ENCODE measurements around the gene GSTO1. TPM values are rescaled to one million over a fixed set of nuclear protein-coding genes. Genes with fewer than 3 reads are reported as not detected.

GSTO1 gene
- 101 TPM for polyA plus RNA-seq

DNA sequence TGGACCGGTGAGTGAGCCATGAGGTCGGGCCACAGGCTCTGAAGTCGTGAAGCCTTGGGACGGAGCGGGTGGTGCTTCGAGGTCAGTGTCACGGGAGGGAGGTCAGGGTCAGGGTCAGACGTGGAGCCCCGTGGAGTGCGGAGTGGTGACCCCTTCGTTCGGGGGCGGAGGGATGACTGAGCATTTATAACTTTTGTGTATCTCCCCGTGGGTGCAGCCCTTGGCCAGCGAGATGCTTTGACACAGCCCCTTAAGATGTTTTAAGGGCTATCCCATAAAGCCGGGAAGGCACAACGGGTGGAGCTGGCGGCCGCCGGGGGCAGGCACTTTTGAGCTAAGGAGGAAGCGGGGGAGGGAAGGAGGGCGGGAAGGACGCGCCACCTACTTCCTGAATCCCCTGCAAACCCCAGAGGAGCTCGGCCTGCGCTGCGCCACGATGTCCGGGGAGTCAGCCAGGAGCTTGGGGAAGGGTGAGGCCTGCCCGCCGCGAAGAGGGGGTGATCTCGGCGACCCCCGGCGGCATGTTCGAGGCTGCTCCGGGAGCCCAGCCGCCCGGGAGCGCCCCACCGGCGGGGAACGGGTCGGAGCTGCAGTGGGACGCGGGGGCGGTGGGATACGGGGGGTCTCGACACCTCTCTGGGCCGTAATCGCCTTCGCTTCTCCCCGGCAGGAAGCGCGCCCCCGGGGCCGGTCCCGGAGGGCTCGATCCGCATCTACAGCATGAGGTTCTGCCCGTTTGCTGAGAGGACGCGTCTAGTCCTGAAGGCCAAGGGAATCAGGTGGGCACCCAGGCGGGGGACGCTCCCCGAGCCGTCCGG is at the start of gene GSTO1:
Gene GSTO1, plus strand, starts transcription at position 400 of the 818 bp plus-strand sequence. Its CDS starts 37 bp downstream, at position 437.
- H3K4me1 Mint-ChIP-seq = peaks cover 14 to 36% (median 19%) of the 10 kb centered on the region in 3 donors
- peak within 1 kb of the TSS; percentile 67 to 96 (median 88) for H3K27ac Mint-ChIP-seq
- no peaks in the 10 kb centered on the region for H3K36me3 Mint-ChIP-seq
- no peaks in the 10 kb centered on the region for H3K27me3 Mint-ChIP-seq
- peak within 1 kb of the TSS; percentile 93 to 99 (median 96) for H3K4me3 Mint-ChIP-seq
- H3K9me3 Mint-ChIP-seq = no peaks in the 10 kb centered on the region

DNA sequence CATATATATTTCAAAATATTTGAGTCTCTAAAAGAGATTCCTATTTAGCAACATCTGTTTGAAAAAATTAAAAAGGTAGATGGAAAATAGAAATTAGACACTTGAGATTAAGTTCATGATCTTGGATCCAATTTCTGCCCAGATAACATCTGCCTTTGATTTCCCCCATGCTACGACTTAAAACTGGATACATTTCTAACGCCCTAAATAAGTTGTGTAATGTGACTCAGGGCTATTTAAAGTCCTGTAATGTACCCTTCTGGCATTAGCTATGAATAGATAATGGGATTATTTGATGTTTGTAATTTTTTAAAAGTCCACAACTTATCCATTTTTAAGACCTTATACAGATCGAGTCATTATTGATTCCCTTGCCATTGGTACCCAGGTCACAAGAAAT is 46.0 kb upstream of the GSTO1 start:
- H3K27ac Mint-ChIP-seq = no peak overlapping the region
- H3K4me1 Mint-ChIP-seq = no peaks in the 10 kb centered on the region
- H3K27me3 Mint-ChIP-seq = peaks cover 19% of the 10 kb centered on the region
- H3K4me3 Mint-ChIP-seq = no peak overlapping the region
- no peaks in the 10 kb centered on the region for H3K36me3 Mint-ChIP-seq
- no peaks in the 10 kb centered on the region for H3K9me3 Mint-ChIP-seq

DNA sequence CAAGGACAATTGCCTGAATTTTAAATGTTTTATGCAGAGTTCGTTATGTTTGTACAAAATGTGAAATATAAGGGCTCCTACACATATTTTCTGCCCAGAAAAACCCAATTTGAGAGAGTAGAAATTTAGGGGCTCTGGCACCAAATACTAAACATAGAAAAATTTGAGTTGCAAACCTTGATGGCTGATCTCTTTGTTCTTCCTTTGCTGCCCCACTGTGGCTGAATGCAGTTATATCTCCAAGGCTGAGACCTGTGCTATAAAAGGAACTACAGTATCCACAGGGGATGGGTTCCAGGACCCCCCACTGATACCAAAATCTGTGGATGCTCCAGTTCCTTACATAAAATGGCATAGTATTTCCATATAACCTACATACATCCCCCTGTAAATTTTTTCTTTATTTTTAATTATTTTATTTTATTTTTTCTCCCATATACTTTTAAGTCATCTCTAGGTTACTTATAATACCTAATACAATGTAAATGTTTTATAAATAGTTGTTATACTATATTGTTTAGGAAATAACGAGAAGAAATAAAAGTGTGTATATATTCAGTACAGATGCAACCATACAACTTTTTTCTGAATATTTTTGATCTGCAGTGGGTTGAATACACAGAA is 45.0 kb upstream of the GSTO1 start:
- Mint-ChIP-seq H3K27me3 (peaks cover 12% of the 10 kb centered on the region), H3K4me3 (no peak overlapping the region), H3K9me3 (no peaks in the 10 kb centered on the region), H3K4me1 (no peaks in the 10 kb centered on the region), H3K36me3 (no peaks in the 10 kb centered on the region), H3K27ac (no peak overlapping the region)

DNA sequence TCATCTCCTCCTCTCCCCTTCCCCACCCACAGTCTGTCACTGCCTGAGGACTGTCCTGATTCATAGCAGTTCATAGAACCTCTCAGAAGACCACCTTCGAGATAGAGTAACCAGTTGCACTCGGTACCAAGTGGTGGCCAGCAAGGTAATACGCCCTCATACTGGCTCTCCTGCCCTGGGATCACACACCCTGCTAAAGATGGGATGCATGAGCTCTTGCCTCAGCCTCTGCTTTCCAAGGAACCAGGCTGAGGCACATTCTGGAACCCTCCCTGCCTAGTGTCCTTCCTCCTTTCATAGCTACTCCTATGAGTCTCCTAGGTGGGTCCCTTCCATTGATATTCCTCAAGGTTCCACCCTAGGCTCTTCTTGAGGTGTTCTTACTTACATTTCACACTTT is 38.1 kb upstream of the GSTO1 start:
- Mint-ChIP-seq H3K27ac (no peak overlapping the region), H3K27me3 (peaks cover 8% of the 10 kb centered on the region), H3K9me3 (no peaks in the 10 kb centered on the region), H3K4me3 (no peak overlapping the region), H3K4me1 (no peaks in the 10 kb centered on the region), H3K36me3 (no peaks in the 10 kb centered on the region)

DNA sequence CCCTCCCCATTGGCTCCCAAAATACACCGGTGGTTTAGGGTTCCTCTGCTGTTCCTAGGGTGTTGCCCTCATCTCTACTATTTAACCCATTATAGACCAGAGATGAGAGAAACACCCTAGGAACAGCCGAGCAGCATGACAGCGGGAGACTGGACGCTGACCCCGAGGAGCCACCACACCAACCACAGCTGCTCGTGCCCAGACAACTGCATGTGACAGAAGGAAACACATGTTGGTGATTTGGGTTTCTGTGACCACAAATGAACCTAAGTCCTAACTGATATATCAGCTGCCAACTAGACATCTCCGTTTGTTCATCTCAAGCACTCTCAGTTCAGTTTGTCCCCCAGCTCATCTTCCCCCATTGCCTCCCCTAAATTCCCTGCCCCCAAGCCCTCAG is 35.9 kb upstream of the GSTO1 start:
- Mint-ChIP-seq H3K27ac (peak overlapping the region in 1 of 3 donors; percentile 45), H3K27me3 (peaks cover 8% of the 10 kb centered on the region), H3K36me3 (no peaks in the 10 kb centered on the region), H3K4me1 (peaks cover 0 to under 1% (median 0%) of the 10 kb centered on the region in 3 donors), H3K4me3 (no peak overlapping the region), H3K9me3 (no peaks in the 10 kb centered on the region)

DNA sequence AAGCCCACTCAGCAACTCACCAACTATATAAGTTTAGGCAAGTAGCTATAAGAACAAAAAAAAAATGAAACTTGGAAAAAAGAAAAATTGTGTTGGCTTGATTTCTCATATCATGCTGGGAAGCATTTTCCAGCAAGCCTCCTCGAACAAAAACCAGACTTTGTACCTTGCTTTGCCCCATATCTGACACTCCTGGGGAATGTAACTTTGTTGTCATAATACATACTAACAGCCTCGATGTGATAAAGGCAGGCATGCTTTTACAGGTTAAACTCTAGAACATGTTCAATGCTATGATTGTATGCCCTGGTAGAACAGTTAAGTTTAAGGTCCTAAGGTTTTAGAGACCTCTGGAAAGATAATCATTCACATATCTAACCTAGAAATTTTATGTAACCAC is 34.2 kb upstream of the GSTO1 start:
- Mint-ChIP-seq H3K27ac (no peak overlapping the region), H3K9me3 (no peaks in the 10 kb centered on the region), H3K36me3 (no peaks in the 10 kb centered on the region), H3K4me3 (no peak overlapping the region), H3K4me1 (peaks cover 0 to 1% (median 0%) of the 10 kb centered on the region in 3 donors), H3K27me3 (peaks cover 8% of the 10 kb centered on the region)

DNA sequence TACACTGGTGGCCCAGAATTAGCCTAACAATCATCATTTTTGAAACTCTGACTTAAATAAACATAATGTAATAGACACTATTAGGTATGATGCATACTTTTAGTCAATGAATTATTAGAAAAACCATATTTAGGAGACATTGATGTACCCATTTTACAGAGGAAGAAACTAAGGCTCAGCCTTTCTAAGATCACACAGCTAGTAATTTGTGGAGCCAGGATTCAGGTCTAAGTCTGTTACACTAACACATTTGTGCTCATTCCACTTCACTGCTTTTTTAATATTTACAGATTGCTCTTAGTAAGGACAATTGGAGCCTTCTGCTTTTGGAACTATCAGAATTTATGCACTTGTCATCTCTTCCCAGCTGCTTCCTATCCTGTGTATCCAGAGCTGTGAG is 31.4 kb upstream of the GSTO1 start:
- H3K4me3 Mint-ChIP-seq = no peak overlapping the region
- no peak overlapping the region for H3K27ac Mint-ChIP-seq
- H3K9me3 Mint-ChIP-seq = no peaks in the 10 kb centered on the region
- H3K36me3 Mint-ChIP-seq = peaks cover 2% of the 10 kb centered on the region
- peaks cover 0 to 1% (median 0%) of the 10 kb centered on the region in 3 donors for H3K4me1 Mint-ChIP-seq
- peaks cover 9% of the 10 kb centered on the region for H3K27me3 Mint-ChIP-seq

DNA sequence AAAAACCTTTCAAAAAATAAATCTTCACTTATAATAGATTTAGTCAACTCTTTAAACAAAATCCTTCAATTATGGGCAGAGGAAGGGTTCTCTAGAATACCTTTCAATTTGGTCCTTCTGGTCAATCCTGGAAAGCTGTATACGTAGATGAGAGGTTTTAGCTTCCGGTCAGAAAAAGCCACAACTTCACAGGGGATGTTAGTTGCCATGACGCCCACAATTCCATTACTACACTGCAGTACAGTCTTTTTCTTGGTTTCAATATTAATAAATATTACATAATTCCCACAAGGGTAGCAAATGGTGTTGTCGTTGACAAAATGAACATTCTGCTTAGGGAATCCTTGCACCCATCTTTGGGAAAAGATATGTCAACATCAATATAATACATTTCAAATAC is 24.2 kb upstream of the GSTO1 start:
- Mint-ChIP-seq H3K4me1 (peaks cover 6 to 9% (median 8%) of the 10 kb centered on the region in 3 donors), H3K4me3 (peak overlapping the region in 1 of 4 donors; percentile 79), H3K9me3 (peaks cover 2 to 7% (median 3%) of the 10 kb centered on the region in 3 donors), H3K27ac (peak overlapping the region in 1 of 3 donors; percentile 73), H3K27me3 (peaks cover 14% of the 10 kb centered on the region), H3K36me3 (peaks cover 4% of the 10 kb centered on the region)

DNA sequence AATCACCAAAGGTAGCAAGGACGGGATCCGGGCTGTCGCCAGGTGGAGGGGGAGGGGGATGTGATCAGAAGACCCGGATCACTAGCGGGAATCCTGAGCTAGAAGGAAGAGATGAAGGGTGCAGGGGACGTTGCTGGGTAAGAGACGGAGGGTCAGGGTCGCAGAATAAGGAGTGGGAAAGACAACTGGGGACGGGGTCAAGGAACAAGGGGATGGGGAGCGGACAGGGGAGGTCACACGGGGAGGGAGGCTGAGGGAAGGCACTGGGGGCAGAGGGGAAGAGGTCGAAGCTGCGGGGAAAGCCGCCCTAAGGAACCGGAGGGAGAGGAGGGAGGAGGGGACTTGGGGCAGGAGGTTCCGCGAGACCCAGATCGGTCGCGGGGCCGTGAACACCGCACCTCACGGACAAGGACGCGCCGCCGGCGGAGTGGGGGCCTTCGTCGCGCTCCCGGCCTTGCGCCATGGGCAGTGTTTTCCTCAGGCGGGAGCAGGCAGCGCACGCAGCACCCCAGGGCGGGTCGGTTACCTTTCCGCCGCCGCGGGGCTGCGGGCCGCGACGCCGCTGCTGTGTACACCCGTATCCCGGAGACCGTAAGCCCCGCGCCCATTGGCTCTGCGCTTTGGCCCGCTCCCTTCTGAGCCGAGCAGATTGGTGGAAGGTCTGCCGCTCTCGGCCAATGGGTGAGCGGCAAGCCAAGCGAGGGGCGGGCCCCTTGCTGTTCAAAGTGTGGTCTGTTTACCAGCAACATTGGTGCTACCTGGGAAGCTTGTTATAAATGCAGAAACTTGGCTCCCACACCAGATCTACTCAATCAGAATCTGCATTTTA is 22.7 kb upstream of the GSTO1 start, which contains the start of gene CFAP43:
Gene CFAP43, minus strand, starts transcription at position 581 of the 829 bp plus-strand sequence. Its CDS starts 118 bp downstream, at position 463.
- H3K27ac Mint-ChIP-seq = peak within 1 kb of the TSS; percentile 90 to 96 (median 91)

DNA sequence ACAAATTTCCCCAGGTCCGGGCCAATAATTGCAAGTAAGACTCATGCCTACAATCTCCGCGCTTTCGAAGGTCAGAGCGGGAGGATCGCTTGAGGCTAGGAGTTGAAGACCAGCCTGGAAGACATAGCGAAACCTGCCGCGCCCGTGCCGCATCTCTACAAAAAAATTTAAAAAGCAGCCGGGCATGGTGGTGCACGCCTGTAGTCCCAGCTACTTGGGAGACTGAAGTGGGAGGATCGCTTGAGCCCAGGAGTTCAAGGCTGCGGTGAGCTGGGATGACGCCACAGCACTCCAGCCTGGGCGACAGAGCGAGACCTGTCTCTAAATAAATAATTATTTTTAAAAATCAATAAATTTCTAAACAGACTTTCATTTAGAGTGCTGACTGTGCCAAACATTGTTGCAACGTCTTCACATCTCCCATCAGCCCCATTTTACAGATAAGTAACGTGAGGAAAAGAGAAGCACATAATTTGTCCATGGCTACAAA is 22.0 kb upstream of the GSTO1 start:
- Mint-ChIP-seq H3K27me3 (peaks cover 15% of the 10 kb centered on the region), H3K36me3 (peaks cover 2% of the 10 kb centered on the region), H3K9me3 (peaks cover 2 to 7% (median 5%) of the 10 kb centered on the region in 3 donors), H3K27ac (peak overlapping the region; percentile 90 to 96 (median 91)), H3K4me1 (peaks cover 6 to 9% (median 8%) of the 10 kb centered on the region in 3 donors), H3K4me3 (peak overlapping the region; percentile 79 to 94 (median 84))

More for the DNA sequence above, 22.7 kb upstream of the GSTO1 start, which contains the start of gene CFAP43:
- H3K4me3 Mint-ChIP-seq = peak within 1 kb of the TSS; percentile 79 to 94 (median 84)
- peaks cover 2% of the 10 kb centered on the region for H3K36me3 Mint-ChIP-seq
- peaks cover 14% of the 10 kb centered on the region for H3K27me3 Mint-ChIP-seq
- peaks cover 2 to 7% (median 5%) of the 10 kb centered on the region in 3 donors for H3K9me3 Mint-ChIP-seq
- peaks cover 6 to 9% (median 8%) of the 10 kb centered on the region in 3 donors for H3K4me1 Mint-ChIP-seq

DNA sequence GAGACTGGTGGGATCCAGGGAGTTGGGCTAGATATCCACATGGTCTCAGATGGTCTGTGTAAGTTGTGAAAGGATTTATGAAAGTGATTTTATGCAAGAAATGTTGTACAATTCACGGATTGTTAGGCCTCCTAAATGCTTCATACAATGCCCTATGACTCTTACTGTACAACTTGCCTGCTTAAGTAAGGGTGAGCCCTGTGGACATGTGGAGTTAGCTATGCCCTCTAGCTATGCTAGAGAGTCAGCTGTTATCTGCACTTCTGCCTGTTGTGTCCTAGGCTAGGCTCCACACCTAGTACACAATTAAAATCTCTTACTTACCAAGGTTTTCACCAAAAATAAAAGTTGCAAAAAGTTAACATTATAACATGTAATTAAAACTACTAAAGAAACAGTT is 20.9 kb upstream of the GSTO1 start:
- Mint-ChIP-seq H3K4me1 (peaks cover 6 to 9% (median 8%) of the 10 kb centered on the region in 3 donors), H3K4me3 (peak overlapping the region in 3 of 4 donors; percentile 36 to 87 (median 79)), H3K9me3 (peaks cover 2 to 7% (median 5%) of the 10 kb centered on the region in 3 donors), H3K36me3 (peaks cover 2% of the 10 kb centered on the region), H3K27ac (peak overlapping the region in 2 of 3 donors; percentile 15 to 77), H3K27me3 (peaks cover 14% of the 10 kb centered on the region)

DNA sequence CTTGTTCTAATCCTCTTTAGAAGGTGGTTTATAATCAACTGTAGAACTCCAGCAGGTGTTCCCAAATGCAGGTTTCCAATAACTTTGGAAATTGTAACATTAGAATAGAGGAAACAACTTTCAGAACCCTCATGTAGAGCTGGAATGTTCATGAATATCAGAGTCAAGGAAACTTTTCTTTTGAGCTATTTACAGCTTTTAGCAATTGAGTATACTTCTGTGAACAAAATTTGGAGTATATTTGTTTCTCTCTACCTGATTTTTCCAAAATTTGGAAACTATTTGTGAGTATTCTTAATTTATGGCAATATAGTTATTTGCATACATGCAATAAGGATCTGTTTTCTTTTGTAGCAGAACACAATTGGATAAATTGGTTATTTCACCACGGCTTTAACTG is 19.8 kb upstream of the GSTO1 start:
- Mint-ChIP-seq H3K27me3 (peaks cover 16% of the 10 kb centered on the region), H3K27ac (no peak overlapping the region), H3K4me1 (peaks cover 6 to 9% (median 8%) of the 10 kb centered on the region in 3 donors), H3K9me3 (peaks cover 2 to 7% (median 5%) of the 10 kb centered on the region in 3 donors), H3K36me3 (peaks cover 3% of the 10 kb centered on the region), H3K4me3 (peak overlapping the region in 1 of 4 donors; percentile 36)

DNA sequence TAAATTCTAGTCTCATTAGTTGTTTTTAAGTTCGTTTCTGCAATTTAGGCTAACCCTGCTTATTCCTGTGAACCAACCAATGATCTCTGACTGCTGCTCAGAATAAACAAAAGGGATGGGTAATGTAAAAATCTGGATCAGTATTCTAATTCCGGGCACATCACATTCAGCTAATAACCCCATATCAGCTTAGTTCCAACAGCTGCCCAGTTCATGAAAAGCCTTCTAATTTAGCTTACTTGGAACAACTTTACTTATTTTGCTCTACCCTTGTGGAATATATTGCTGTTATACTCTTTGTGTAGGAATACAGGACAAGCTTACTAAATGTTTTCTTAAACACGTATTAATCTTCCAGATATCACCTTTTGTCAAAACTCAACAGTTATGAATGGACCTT is 18.9 kb upstream of the GSTO1 start:
- H3K27ac Mint-ChIP-seq = no peak overlapping the region
- H3K4me1 Mint-ChIP-seq = peaks cover 4 to 9% (median 7%) of the 10 kb centered on the region in 3 donors
- peaks cover 21% of the 10 kb centered on the region for H3K27me3 Mint-ChIP-seq
- peaks cover 4% of the 10 kb centered on the region for H3K36me3 Mint-ChIP-seq
- peaks cover 2 to 7% (median 5%) of the 10 kb centered on the region in 3 donors for H3K9me3 Mint-ChIP-seq
- H3K4me3 Mint-ChIP-seq = no peak overlapping the region

DNA sequence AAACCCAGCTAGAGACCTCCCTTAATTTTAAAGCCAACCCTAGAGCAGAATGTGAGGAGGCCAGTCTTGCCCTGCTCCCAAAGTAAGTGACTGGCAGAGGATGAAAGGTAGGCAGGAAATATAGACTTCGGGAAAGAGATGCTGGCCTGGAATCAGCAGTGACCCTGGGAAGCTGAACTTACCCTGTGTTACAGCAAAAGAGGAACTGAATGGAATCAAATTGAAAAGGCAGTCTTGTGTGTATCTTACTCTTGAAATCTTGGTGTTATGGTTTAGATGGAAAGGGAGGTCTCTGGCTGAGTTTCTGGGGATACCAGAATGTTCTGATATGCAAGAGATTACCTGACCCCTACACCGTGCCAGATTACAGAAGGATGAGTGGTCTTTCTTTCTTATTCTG is 14.6 kb upstream of the GSTO1 start:
- peaks cover 0 to 3% (median 2%) of the 10 kb centered on the region in 3 donors for H3K9me3 Mint-ChIP-seq
- H3K27ac Mint-ChIP-seq = no peak overlapping the region
- H3K4me1 Mint-ChIP-seq = no peaks in the 10 kb centered on the region
- peaks cover 2% of the 10 kb centered on the region for H3K36me3 Mint-ChIP-seq
- H3K27me3 Mint-ChIP-seq = peaks cover 18% of the 10 kb centered on the region
- no peak overlapping the region for H3K4me3 Mint-ChIP-seq
